ENCODE measurements around the gene TEX51.

TEX51 gene

DNA sequence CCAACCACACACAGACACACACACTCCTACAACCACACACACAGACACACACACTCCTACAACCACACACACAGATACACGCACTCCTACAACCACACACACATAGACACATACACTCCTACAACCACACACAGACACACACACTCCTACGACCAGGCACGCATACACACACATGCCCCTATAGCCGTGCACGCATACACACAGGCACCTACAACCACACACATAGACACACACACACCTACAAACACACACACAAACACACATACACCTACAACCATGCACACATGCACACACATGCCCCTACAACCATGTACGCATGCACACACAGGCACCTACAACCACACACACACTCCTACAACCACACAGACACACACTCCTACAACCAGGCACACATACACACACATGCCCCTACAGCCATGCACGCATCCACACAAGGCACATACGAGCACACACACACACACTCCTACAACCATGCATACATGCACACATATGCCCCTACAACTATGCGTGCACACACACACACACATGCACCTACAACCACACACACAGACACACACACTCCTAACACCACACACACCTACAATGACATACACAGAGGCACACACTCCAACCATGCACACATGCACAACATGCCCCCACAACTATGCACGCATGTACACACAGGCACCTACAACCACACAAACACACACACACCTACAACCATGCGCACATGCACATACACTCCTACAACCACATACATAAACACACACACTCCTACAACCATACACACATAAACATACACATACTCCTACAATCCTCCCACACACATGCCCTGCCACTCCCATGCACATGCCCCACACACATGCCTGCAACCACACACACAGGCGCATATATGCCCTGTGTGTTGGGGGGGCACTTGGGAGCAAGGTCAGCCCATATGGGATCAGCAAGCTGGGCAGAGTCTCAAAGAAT lies 19.1 kb upstream of the TEX51 start:
- DNase-seq (ENCODE audit: low read depth in 2 of 2) = no peak

DNA sequence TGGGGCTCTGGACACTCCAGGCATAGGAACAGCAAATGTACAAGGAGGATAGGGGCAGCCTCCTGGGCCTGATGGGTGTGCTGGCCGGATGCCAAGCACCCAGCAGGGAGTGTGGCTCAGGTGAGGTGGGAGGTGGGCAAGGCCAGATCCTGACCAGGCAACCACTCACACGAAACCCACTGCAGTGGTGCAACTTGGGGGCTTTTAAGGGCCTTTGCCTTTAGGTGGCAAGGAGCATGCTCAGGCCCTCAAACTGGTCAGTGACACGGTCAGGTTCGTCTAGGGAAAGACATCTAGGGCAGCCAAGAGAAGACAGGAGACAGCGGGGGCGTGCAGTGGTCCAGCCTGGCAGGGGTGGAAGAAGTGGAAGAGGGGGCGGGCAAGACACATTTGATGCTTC lies 18.4 kb upstream of the TEX51 start:
- DNase-seq (ENCODE audit: low read depth in 2 of 2) = no peak

- DNase-seq (ENCODE audit: low read depth in 2 of 2) = no peak
Measured at GRCh38 chr2:126880817-126881216, 17.9 kb upstream of the TEX51 start.

DNA sequence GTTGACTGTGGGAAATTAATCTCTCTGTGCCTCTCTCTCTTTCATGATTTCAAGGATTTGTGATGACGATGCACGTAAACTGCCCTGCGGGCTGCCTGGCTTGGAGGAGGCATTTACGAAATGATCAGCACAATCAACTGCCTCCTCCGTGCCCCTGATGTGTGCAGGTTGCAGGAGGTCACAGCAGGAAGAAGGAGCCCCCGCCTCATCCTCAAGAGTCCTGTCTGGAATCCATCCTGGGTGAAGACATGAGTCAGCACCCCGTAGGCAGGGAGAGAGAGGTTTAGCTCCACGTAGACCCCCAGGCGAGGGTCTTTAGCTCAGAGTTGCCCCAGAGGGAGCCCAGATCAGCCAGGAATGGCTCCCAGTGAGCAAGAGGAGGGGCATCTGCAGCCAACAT lies 17.1 kb upstream of the TEX51 start:
- no peak for DNase-seq (ENCODE audit: low read depth in 2 of 2)

DNA sequence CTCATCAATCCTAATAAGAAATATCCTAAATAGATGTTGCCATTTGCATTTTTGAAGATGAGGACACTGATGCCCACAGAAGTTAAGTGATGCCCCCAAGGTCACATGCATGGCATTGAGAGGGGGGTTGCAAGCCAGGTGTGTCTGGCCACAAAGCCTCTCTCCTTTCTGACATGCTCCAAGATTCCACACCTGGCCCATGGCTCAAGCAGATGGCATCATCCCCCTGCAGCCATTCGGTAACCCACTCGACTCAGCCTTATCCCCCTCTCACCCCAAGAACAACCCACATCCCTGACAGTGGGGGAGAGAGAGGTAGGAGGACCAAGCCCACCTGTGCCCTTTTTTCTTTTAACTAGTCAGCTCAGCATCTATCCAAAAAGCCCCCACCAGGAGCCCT lies 16.5 kb upstream of the TEX51 start:
- no peak for DNase-seq (ENCODE audit: low read depth in 2 of 2)

- DNase-seq (ENCODE audit: low read depth in 2 of 2) = no peak
Measured at GRCh38 chr2:126882736-126883665, 15.7 kb upstream of the TEX51 start.

DNA sequence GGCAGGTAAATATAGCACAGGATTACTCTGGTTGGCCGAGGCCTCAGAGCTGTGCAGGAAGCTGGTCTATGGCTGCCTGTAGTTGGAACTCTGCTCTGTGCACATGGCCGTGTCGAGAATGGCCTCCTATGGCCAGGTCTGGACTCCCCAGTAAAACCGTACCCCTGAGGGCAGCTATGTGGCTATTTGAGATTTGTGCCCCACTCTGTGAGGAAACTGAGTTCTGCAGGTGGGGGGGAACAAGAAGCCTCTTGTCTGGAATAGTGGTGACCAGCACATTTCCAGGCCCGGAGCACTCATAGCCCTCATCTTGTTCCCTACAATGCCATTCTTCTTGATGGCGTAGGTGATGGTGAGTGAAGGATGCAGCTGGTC lies 15.0 kb upstream of the TEX51 start:
- DNase-seq (ENCODE audit: low read depth in 2 of 2) = no peak

DNA sequence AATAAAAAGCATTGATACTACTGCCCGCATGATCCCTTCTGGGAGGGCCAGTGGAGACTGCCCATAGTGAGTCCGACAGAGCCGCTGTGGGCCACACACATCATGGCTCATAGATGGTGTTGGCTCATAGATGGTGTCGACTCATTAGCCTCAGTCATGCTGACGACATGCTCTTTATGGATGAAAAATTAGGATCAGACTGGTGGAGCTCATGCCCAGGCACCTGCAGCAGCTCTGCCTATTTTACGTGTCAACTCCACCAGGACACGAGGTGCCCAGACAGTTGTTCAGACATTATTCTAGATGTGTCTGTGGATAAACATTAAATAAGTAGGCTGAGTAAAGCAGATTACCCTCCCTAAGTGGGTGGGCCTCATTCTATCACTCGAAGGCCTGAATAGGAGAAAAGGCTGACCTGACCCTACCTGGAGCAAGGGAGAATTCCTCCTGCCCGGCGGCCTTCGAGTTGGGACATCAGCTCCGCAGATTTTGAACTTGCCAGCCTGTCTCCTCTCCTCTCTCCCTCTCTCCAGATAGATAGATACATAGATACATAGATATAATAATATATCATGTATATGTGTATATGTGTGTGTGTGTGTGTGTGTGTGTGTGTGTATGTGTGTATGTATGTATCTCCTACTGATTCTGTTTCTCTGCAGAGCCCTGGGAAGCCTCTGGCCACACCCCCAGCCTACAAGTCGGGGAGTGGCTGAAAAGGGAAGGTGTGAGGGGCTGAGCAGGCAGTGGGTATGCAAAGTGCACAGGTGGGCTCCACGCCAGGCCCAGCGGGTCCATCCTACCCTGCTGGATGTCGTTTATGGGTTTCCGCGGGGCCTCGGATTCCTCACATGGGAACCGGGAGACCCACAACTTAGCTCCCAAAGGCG lies 13.6 kb upstream of the TEX51 start:
- DNase-seq (ENCODE audit: low read depth in 2 of 2) = no peak

- no peak for DNase-seq (ENCODE audit: low read depth in 2 of 2)
Measured at GRCh38 chr2:126885751-126886210, 12.9 kb upstream of the TEX51 start.

DNA sequence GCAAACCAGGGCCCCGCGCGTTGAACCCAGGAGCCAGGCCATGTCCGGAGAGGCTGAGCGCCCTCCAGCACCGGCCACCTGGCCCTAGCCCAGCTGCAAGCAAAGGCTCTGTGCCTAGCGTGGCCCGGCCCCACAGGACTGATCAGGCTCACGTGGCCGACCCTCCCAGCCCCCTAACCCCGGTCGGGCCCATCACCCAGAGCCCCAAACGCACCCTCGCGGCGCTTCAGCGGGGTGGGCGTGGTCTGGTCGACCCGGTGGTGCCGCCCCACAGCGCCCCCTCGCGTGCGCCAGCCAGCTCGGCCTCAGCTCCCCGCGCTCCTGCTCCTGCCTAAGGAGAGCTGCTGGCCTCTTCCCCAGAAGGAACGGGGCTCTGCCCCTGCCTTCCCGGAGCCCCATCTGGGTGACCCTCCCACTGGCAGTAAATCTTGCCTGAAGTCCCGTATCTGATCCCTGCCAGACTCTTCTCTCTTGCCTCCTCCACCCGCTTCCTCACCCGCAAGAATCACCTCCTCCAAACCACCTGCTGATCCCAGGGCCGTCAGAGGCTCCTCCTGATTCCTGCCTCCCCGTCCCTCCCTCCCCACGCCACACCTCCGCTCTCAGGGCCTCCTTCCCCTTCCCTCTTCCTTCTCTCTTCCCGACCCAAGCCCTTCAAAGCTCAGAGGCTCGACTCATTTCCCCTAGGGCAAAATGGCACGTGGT lies 12.3 kb upstream of the TEX51 start:
- no peak for DNase-seq (ENCODE audit: low read depth in 2 of 2)

- no peak for DNase-seq (ENCODE audit: low read depth in 2 of 2)
Measured at GRCh38 chr2:126886916-126887280, 11.8 kb upstream of the TEX51 start.

- DNase-seq (ENCODE audit: low read depth in 2 of 2) = no peak
Measured at GRCh38 chr2:126887506-126887905, 11.2 kb upstream of the TEX51 start.

DNA sequence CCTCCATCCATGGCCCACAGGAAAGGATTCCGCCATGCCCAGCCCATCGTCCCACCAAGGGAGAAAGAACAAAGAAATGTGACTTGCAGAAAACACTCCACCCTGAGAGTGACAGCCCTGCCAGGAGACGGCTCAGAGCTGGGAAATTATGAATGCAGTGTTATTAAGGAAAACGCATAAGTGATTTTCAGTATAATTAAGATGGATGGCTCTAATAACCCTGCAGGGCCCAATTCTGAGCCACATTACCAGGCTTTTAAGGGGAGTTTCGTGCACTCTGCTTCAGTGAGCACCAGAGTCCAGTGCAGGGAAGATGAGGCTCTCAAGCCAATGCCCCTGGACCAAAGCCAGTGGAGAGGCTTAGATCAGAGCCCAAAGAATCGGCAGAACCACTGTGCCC lies 10.6 kb upstream of the TEX51 start:
- DNase-seq (ENCODE audit: low read depth in 2 of 2) = no peak

GRCh38 chr2:126889071-126889470 lies 9.6 kb upstream of the TEX51 start:
- no peak for DNase-seq (ENCODE audit: low read depth in 2 of 2)

DNA sequence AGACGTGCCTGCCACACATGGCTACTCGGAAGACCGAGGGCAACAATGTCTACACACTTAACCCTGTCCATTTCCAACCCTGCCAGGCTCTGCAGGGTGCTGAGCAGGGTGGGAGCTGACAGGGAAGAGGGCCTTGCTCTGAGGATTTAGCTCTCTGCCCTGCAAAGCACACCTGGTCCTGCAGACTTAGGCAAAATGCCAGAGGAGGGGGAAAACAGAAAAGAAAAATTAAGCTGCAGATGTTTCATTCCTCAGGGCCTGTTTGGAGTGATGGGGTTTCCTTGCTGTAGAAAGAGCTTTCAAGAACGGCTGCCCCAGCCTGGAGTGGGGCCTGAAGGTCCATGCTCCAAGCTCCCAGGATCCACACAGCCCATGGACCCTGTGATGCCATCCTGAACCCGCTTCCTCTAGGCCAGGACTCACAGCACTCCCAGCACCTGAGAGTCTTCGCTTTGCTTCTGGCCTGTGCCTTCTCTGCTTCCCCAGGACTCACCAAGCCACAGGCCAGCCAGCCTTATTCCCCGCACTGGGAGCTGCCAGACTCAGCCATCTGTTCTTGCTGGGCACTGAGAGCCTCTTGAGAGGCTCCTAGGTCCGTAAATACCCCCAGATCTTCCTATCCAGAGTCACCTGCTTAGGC lies 9.1 kb upstream of the TEX51 start:
- DNase-seq (ENCODE audit: low read depth in 2 of 2) = no peak

DNA sequence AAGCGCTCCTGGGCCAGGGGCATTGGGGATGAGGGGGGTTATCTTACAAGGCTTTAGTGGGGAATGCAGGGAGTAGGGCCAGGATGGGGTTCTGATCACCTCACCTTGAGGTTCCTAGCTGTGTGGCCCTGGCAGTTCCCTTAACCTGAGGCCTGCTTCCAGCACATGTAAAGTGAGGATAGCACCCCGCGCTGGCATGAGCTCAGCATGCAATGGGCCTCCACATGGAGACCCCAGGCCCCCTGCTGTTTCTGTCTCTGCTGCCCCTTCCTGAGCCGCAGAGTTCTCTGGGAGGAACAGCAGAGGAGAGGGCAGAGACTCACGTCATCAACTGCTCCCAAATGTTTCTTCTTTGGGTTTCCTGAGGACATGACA lies 8.6 kb upstream of the TEX51 start:
- no peak for DNase-seq (ENCODE audit: low read depth in 2 of 2)

- no peak for DNase-seq (ENCODE audit: low read depth in 2 of 2)
Measured at GRCh38 chr2:126890551-126891450, 7.9 kb upstream of the TEX51 start.

DNA sequence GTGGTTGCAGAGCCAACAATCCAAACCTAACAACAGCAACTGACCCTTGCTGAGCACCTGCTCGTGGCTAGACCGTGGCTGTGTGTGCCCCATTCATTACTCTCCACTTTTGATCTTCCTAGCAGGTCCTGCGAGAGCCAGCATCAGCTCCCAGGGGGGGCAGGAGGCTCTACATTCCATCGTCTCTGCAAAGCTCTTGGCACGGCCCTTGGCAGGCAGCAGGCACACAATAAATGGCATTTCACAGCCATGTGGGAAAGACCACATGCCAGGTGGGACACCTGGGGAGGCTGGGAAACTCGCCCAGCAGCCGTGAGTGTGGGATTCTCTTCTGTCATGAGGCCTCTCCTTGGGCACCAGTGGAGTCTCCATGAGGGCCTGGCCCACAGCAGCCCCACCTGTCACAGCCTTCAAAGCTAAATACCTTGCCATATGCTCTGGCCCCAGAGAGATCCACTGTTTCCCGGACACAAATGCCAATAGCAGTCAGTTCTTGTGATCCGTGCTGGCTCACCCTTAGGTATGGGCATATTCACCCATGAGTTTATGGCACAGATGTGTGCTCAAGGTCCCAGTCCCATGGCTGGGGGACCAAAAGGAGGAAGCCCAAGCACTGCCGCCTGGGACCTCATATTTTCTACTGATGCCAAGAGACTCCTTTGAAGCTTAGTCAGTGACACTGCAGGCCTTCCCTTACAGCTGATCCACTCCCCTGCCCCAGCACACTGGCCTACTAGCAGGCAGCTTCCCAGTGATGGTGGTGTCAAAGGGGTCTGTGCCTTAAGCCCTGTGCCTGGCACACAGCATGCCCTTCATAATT lies 6.8 kb upstream of the TEX51 start:
- DNase-seq (ENCODE audit: low read depth in 2 of 2) = no peak

DNA sequence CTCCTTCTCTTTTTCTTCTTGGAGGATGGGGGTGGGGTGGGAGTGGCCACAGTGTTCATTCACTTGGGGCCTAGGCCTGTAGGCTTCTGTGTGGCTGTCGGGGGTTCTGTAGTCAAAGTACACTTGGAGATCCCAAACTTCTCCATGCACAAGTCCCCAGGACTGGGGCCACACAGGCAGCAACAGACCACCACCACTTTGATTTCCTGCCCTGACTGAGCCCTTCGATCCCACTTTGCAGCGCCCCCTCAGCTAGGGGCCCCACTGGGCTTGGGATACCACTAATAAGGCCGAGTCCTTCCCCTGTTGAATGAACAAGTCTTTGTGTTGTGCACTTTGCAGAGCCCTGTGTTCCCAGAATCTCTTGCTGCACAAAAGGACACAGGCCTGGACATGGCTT lies 5.5 kb upstream of the TEX51 start:
- DNase-seq (ENCODE audit: low read depth in 2 of 2) = no peak
